Pons (tissue), 1 donor: ENCODE data around the gene SMPD3.

Experiments used
- DNase-seq: peaks from one replicate; pipeline ENCODE4 v3.0.0-alpha.2; 2016; ENCODE audit warnings: low spot score

SMPD3 gene

GRCh38 chr16:68381363-68381724 lies 67.0 kb downstream of the SMPD3 start:
- no peak for DNase-seq

- DNase-seq: no peak
Observed at GRCh38 chr16:68380676-68381362, 67.5 kb downstream of the SMPD3 start.

GRCh38 chr16:68380348-68380670 lies 68.0 kb downstream of the SMPD3 start:
- no peak for DNase-seq

- DNase-seq: no peak
Observed at GRCh38 chr16:68379472-68380347, 68.6 kb downstream of the SMPD3 start.

GRCh38 chr16:68378436-68379415 lies 69.6 kb downstream of the SMPD3 start:
- no peak for DNase-seq

- no peak for DNase-seq
Observed at GRCh38 chr16:68377667-68378393, 70.5 kb downstream of the SMPD3 start.

- no peak for DNase-seq
Observed at GRCh38 chr16:68377221-68377620, 71.1 kb downstream of the SMPD3 start.

- DNase-seq: no peak
Observed at GRCh38 chr16:68376590-68376989, 71.7 kb downstream of the SMPD3 start.

- no peak for DNase-seq
Observed at GRCh38 chr16:68375801-68376536, 72.3 kb downstream of the SMPD3 start.

- DNase-seq: no peak
Observed at GRCh38 chr16:68374961-68375660, 73.2 kb downstream of the SMPD3 start.

GRCh38 chr16:68374246-68374805 lies 74.0 kb downstream of the SMPD3 start:
- no peak for DNase-seq

GRCh38 chr16:68373528-68374245 lies 74.6 kb downstream of the SMPD3 start:
- no peak for DNase-seq

- DNase-seq: no peak
Observed at GRCh38 chr16:68372806-68373205, 75.5 kb downstream of the SMPD3 start.

- no peak for DNase-seq
Observed at GRCh38 chr16:68372381-68372720, 76.0 kb downstream of the SMPD3 start.

- no peak for DNase-seq
Observed at GRCh38 chr16:68371706-68372380, 76.5 kb downstream of the SMPD3 start.

GRCh38 chr16:68371276-68371651 lies 77.0 kb downstream of the SMPD3 start:
- DNase-seq: no peak

GRCh38 chr16:68370581-68371275 lies 77.6 kb downstream of the SMPD3 start:
- no peak for DNase-seq
